Neural cell (in vitro differentiated cells): ENCODE data around the gene ROPN1B.
"Not testable (repeated sequence)": the region's sequence is repeated elsewhere in the genome, so short reads cannot be mapped to it uniquely, and the experiment has no call there.

Source experiments
- POLR2AphosphoS5 ChIP-seq: IDR thresholded peaks from 2 replicates; pipeline ENCODE4 v1.6.1; 2012
- TF ChIP-seq, protein P1 (sequence below): fragments of 450-650 bp; IDR thresholded peaks from 2 replicates; pipeline ENCODE4 v1.5.1; 2014; ENCODE audit warnings: antibody characterized with exemption, mild to moderate bottlenecking, moderate library complexity; ENCODE audit not compliant: poor library complexity, severe bottlenecking

DNA sequence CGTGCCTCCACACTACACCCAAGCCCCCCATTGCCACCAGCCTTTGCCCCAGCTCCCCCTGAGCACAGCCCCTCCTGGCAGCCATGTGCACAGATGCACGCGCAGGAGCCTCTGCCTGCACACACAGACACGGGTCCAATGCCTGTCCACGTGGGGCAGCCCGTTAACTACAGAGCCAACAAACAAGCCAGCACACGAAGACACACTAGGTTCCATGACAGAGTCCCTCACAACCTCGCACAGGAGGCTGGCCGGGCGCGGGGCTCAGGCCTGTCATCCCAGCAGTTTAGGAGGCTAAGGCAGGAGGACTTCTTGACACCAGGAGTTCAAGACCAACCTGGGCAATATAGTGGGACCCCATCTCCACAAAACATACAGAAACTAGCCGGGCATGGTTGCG, 43.3 kb upstream of the ROPN1B start:
- TF ChIP-seq, protein P1, sequence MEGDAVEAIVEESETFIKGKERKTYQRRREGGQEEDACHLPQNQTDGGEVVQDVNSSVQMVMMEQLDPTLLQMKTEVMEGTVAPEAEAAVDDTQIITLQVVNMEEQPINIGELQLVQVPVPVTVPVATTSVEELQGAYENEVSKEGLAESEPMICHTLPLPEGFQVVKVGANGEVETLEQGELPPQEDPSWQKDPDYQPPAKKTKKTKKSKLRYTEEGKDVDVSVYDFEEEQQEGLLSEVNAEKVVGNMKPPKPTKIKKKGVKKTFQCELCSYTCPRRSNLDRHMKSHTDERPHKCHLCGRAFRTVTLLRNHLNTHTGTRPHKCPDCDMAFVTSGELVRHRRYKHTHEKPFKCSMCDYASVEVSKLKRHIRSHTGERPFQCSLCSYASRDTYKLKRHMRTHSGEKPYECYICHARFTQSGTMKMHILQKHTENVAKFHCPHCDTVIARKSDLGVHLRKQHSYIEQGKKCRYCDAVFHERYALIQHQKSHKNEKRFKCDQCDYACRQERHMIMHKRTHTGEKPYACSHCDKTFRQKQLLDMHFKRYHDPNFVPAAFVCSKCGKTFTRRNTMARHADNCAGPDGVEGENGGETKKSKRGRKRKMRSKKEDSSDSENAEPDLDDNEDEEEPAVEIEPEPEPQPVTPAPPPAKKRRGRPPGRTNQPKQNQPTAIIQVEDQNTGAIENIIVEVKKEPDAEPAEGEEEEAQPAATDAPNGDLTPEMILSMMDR: not testable (repeated sequence)
- TF ChIP-seq POLR2AphosphoS5: not testable (repeated sequence)
